Fibroblast of pulmonary artery (primary cell): Measurements from ENCODE around the gene CLTA.

Experiments used
- DNase-seq: peaks from one replicate; pipeline ENCODE4 v3.0.0-alpha.2; 2010; ENCODE audit warnings: low read depth
- H3K4me3 ChIP-seq: replicated peaks from 2 replicates; pipeline ENCODE4 v1.5.1; 2011; ENCODE audit warnings: low read depth, mild to moderate bottlenecking, control low read depth, low read length, moderate library complexity
- CTCF ChIP-seq: IDR thresholded peaks from 2 replicates; pipeline ENCODE4 v1.5.1; 2011; ENCODE audit warnings: mild to moderate bottlenecking, control low read depth, low read length, inconsistent platforms; ENCODE audit errors: missing control alignments

CLTA gene

DNA sequence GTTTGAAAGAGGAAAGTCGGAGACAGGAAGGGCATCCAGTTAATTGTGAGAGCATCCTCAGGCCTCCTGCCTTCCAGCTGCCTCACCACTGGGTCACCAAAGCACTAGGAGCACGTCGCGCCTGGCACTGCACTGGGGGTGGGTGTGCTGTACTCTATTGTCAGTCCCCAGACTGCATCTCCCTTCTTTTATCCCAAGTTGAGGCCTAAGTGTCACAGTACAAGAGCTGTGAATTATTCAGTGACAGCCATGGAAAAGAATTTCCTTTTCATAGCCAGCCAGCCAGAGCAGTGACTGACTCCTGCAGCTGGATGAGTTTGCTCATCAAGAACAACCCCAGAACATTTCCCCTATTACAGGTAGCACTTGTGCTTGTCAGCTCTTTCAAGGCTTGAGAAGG is 16.3 kb downstream of the CLTA start:
- no peak overlapping the region for H3K4me3 ChIP-seq
- no peak for TF ChIP-seq CTCF
- DNase-seq: no peak

DNA sequence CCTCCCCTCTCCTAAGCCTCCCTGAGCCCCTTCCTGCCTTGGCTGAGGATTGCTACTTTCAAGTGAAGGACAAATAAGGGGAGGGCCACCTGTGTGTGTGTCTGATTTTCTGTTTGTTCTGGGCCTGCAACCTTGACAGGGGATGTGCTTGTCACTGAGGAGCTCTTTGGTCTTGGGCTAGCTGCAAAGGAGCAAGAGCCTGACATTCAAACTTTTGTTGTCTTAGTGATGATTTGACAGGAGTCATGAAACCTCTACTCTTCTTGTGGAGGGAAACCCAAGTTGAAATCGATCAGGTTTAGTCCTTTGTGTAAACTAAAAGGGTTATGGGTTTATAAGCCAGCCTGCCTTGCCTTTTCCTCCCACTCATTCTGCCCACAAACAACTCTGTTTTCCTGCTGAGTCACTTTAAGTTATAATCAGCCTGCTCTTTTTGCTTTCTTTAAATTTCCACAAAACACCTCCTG is 16.9 kb downstream of the CLTA start:
- peak; percentile 58 for DNase-seq

GRCh38 chr9:36208521-36209253 is 18.0 kb downstream of the CLTA start:
- H3K4me3 ChIP-seq: no peak overlapping the region
- no peak for DNase-seq
- no peak for TF ChIP-seq CTCF

More for the DNA sequence above, 16.9 kb downstream of the CLTA start:
- TF ChIP-seq CTCF: no peak
- H3K4me3 ChIP-seq: no peak overlapping the region

DNA sequence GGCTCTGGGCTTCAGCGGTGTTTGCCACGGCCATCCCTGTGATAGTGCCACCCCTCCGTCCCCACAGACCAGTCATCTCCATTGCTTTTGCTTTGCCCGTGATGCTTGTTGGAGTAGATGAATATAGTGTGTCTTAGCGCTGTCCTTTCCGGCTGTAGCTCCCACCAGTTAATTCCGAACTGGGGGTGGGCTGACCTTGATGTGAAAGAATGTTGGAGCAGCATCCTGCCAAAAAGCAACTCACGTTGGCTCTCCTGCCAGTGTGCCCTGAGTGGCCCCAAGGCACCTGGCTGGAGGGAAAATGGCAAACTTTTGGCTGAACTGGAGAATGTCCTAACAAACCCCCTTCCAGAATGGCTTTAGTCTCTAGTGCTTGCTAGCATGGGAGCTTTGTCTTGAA is 20.0 kb downstream of the CLTA start:
- no peak overlapping the region for H3K4me3 ChIP-seq
- no peak for TF ChIP-seq CTCF
- DNase-seq: no peak

DNA sequence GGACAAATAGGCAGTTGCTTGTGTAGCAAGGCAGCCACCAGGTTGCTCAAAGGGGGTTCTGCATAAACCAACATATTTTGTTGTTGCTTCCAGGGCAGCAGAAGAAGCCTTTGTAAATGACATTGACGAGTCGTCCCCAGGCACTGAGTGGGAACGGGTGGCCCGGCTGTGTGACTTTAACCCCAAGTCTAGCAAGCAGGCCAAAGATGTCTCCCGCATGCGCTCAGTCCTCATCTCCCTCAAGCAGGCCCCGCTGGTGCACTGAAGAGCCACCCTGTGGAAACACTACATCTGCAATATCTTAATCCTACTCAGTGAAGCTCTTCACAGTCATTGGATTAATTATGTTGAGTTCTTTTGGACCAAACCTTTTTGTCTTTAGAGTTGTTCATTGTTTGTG is 20.8 kb downstream of the CLTA start:
- DNase-seq: no peak
- no peak for TF ChIP-seq CTCF
- no peak overlapping the region for H3K4me3 ChIP-seq

DNA sequence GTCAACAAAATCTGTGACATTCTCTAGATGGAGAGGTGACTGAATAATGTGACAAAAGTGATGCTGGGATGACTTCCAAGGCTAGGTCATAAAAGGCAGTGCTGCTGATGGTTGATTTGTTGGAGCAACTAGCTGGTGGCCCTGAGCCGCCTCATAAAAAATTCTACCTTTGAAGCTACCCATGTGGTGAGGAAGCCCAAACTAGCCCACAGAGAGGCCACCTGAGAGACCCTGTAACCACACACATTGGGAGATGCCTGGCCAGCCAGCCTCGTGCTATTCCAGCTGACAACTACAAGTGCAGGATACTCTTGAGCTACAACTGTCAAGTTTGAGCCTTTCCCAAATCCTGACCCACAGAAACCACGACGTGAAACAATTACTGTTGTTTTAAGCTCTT is 22.7 kb downstream of the CLTA start:
- TF ChIP-seq CTCF: no peak
- DNase-seq: no peak
- no peak overlapping the region for H3K4me3 ChIP-seq

DNA sequence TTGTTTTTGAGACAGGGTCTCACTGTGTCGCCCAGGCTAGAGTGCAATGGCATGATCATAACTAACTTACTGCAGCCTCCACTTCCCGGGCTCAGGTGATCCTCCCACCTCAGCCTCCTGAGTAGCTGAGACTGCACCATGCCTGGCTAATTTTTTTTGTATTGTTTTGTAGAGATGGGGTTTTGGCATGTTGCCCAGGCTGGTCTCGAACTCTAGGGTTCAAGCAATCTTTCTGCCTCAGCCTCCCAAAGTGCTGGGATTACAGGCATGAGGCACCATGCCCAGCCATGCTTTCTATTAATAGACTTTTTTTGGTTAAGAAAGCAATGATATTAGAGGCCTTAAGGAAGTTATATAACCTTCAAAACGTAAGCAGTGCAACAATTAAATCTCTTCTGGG is 23.3 kb downstream of the CLTA start:
- TF ChIP-seq CTCF: no peak
- H3K4me3 ChIP-seq: no peak overlapping the region
- DNase-seq: no peak
